ENCODE results near the gene DMAC2. TPM values are rescaled to one million over a fixed set of nuclear protein-coding genes. Genes with fewer than 3 reads are reported as not detected.
"Not testable (repeated sequence)": the region's sequence is repeated elsewhere in the genome, so short reads cannot be mapped to it uniquely, and the experiment has no call there.

Gene DMAC2
- total RNA-seq, 4 donors from 2014 or later: 41.3 to 62.0 (median 48.3) TPM

GRCh38 chr19:41478875-41479756 is 39.4 kb upstream of the DMAC2 start:
- Histone ChIP-seq H3K27me3 (no peaks in the 10 kb centered on the region), H3K9me3 (no peaks in the 10 kb centered on the region), H3K36me3 (no peaks in the 10 kb centered on the region), H3K4me3 (no peak overlapping the region), H3K27ac (peak overlapping the region in 1 of 4 donors; percentile 54), H3K4me1 (no peaks in the 10 kb centered on the region)
- DNase-seq: no peak
- TF ChIP-seq POLR2A (IDR thresholded peaks at IDR 0.05) (no peak), CTCF (IDR thresholded peaks at IDR 0.05) (no peak)

GRCh38 chr19:41478171-41478570 is 38.5 kb upstream of the DMAC2 start:
- DNase-seq: no peak
- no peak overlapping the region for H3K27ac ChIP-seq
- no peaks in the 10 kb centered on the region for H3K36me3 ChIP-seq
- no peaks in the 10 kb centered on the region for H3K4me1 ChIP-seq
- H3K27me3 ChIP-seq: no peaks in the 10 kb centered on the region
- H3K9me3 ChIP-seq: no peaks in the 10 kb centered on the region
- TF ChIP-seq POLR2A (IDR thresholded peaks at IDR 0.05) (no peak), CTCF (IDR thresholded peaks at IDR 0.05) (no peak)
- H3K4me3 ChIP-seq: no peak overlapping the region

- H3K27me3 ChIP-seq: no peaks in the 10 kb centered on the region
These were observed 36.9 kb upstream of the DMAC2 start for GRCh38 chr19:41476583-41476982.

GRCh38 chr19:41463257-41464256 is 23.8 kb upstream of the DMAC2 start:
- H3K36me3 ChIP-seq, H3K9me3 ChIP-seq, H3K4me1 ChIP-seq, H3K4me3 ChIP-seq, H3K27me3 ChIP-seq: not testable (repeated sequence)
- peak in 2 of 3 donors; percentile 82 to 85 for DNase-seq
- H3K27ac ChIP-seq: peak overlapping the region in 3 of 4 donors; percentile 35 to 70 (median 46)

More at GRCh38 chr19:41476583-41476982, 36.9 kb upstream of the DMAC2 start:
- no peaks in the 10 kb centered on the region for H3K36me3 ChIP-seq
- TF ChIP-seq POLR2A (IDR thresholded peaks at IDR 0.05) (no peak), CTCF (IDR thresholded peaks at IDR 0.05) (no peak)
- H3K4me3 ChIP-seq: no peak overlapping the region
- no peak for DNase-seq
- no peak overlapping the region for H3K27ac ChIP-seq
- H3K9me3 ChIP-seq: no peaks in the 10 kb centered on the region
- no peaks in the 10 kb centered on the region for H3K4me1 ChIP-seq

GRCh38 chr19:41462497-41462896 is 22.8 kb upstream of the DMAC2 start:
- no peak for DNase-seq
- Histone ChIP-seq H3K4me3 (no peak overlapping the region), H3K27me3 (no peaks in the 10 kb centered on the region), H3K36me3 (no peaks in the 10 kb centered on the region), H3K27ac (no peak overlapping the region), H3K9me3 (no peaks in the 10 kb centered on the region), H3K4me1 (peaks cover 0 to 7% (median 0%) of the 10 kb centered on the region in 4 donors)
- TF ChIP-seq POLR2A (IDR thresholded peaks at IDR 0.05) (no peak), CTCF (IDR thresholded peaks at IDR 0.05) (no peak)
